T1000 (cell line): ENCODE data around the gene ATP5PO.

Source experiments
- DNase-seq: peaks from one replicate; lab custom pipeline; 2025; ENCODE audit warnings: mixed read lengths; lab: John Stamatoyannopoulos, UW

Gene ATP5PO, protein sequence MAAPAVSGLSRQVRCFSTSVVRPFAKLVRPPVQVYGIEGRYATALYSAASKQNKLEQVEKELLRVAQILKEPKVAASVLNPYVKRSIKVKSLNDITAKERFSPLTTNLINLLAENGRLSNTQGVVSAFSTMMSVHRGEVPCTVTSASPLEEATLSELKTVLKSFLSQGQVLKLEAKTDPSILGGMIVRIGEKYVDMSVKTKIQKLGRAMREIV

DNA sequence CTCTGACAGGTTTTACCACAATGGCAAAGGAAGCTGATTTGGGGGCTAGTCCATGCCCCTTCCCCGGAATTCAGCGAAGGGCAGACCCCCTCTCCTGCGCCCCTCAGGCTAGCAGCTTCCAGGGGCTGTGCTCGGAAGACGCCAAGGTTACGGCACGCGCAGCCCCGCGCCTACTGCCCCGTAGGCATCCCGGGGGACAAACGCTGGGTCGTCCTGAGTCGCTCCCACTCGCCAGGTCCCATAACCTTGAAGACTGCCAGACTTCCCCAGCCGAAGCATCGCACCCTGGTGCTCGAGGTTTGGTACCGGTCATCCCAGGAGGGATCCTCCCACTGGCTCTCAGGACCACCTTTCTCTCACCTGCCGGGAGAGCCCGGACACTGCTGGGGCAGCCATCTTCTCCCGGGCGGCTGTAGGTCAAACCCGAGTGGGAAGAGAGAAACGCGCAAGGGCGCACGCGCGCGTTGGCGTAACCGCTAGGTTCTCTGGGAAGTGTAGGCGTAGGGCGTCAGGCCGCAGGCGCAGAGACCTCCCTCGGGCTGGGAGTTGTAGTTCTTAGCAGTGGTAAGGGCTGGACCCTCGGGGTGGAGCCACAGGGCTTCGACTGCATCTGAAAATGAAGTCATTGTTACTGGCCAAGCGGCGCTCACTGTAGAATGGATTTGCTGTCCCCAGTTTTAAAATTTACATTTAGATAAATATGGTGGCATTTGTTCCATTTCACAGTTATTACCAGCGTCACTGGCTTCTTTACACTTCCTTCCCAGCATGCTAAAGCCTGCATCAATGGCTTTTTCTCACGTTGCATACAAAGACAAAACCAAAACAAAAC lies at the start of gene ATP5PO:
Gene ATP5PO, minus strand, starts transcription at position 437 of the 832 bp plus-strand sequence. Its CDS starts 41 bp downstream, at position 396.
- peak; percentile 97 for DNase-seq

DNA sequence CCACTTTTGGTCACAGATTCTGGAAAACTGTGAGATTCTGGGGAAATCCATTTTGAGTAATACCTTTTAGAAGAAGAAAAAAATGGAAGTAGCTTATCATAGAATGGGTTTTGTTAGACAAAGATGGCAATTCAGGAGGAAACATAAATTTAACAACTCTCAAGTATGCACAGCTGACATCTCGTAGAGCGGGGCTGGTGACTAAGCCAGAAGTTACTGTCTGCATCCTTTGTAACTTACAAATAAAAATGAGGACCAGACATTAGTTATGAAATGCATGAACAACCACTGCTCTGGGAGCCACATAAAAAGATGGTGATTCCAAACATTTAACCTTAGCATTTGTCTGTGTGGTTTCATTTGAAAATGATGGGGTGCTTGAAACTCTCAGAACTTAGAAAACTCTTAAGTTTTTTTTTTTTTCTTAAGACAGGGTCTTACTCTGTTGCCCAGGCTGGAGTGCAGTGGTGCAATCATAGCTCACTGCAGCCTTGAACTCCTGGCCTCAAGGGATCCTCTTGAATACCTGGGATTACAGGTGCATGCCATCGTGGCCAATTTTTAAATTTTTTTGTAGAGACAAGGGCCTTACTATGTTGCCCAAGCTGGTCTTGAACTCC lies 49.2 kb upstream of the ATP5PO start:
- DNase-seq = no peak

DNA sequence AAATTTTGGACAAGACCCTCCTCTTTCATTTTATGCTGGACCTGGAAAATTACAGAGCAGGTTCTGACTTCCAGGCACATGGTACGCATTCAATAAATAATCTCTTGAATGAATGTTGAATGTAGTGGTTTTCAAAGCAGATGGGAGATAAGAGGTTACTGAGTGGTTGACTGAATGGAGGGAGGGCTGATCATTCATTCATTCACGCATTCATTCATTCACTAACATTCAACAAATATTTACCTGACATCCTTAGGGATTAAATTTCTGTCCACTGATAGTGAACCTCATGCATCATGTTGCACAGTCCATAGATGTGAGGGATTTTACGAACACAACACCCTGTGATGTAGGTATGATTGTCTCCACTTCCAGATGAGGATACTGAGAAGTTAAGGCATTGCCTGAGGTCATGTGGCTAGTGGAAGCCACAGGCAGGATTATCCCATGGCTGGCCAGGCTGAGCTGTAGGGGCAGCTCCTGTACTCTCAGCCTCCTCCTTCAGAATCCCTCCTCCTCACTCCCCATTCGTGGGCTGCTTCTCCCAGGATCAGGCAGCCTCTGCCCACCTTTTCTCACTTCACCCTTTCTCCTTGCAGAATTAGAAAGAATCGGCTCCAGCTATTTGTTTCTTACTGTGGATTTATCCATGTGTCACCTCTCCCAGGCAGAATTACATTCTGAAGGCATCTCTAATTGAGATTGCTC lies 48.4 kb upstream of the ATP5PO start:
- no peak for DNase-seq

DNA sequence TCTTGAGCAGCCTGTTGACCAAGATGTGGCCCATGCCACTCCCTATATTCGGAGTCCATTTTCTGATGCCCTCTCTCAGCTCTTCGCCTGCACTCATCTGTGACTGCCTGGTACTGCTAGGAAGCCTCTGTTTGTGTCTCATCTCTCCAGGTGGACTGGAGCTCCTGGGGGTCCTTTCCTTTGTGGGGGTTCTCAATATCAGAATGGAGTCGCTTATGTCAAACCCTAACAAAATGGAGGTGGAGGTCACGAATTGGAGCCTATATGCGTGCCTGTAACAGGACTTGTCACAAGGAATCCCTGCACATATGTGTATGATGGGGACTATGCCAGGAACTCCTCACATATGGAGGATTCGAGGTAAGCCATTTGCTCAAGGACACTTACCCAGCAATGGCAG lies 46.7 kb upstream of the ATP5PO start:
- DNase-seq = no peak

DNA sequence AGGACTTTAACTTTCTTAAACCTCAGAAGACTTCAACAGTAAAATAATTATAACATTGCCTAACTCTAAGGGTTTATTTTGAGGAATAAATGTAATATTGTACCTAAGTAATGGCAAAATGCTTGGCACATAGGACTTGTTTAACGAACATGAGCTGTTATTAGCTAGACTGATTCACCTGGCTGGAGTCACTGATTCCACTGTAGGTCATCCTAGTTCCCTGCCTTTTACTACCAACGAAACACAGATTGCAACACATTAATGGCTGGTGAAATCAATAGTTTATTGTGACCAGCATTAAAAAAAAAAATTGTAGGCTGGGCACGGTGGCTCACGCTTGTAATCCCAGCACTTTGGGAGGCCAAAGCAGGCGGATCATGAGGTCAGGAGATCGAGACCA lies 45.5 kb upstream of the ATP5PO start:
- no peak for DNase-seq

DNA sequence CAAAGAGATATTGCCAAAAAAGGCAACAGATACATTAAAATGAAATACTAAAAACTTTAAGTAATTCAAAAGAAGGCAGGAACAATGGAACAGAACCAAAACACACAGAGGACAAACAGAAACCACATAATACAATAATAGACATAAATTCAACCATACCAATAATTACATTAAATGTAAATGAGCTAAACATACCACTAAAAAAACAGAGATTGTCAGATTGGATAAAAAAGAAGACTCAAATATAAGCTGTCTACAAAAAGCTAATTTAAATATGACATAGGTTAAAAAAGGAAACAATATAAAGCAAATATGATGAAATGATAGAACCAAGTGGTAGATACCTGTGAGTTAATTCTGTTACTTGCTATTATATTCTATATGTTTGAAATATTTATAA lies 44.1 kb upstream of the ATP5PO start:
- DNase-seq = no peak

DNA sequence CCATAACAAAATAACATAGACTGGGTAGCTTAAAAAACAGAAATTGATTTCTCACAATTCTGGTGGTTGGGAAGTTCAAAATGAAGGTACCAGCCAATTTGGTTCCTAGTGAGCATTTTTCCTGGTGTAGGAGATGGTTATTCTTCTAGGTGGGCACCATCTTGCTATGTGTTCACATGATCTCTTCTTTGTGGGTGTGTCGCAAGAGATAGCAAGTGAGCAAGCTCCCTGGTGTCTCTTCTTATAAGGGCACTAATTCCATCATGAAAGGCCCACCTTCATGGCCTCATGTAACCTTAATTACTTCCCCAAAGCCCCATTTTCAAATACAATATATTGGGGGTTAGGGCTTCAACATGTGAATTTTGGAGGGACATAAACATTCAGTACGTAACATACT lies 38.8 kb upstream of the ATP5PO start:
- no peak for DNase-seq

DNA sequence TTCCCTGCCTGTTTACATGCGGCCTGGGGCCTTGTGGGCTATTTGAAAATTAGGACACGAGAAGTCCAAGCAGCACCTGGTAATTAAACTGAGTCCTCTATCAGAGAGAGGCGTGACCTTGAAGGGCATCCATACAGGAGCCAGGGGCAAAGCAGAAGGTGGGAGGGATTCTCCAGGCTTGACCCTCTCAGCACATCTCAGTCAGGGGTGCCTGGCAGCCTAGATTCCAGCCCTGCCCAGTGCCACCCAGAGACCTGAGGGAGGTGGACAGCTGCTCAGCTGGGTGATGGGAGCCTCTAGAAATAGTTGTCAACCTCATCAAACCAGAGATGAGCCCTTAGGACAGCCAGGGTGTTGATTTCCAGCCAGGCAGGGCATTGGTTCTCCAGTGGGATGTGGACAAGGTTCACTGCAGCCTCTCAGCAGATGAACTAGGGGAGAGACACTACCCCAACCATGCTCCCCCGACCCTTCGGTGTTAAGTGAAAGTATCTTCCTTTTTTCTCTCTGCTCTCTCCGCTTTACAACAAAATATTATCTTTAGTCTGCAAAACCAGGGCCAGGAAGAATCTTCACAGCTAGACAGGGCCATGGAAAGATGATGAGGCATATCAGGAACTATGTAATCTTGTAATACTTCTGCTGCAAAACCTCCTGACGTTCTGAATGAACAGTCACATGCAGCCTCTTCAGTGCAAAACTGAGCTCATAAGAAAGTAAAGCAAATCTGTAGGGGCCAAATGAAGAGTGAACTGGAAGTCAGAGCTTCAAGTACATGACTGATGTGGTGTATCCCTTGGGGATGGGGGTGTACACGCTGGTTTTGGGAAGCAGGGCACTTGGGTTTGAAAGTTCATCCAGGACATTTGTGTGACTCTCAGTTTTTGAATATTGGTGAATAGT lies 35.9 kb upstream of the ATP5PO start:
- DNase-seq = no peak

DNA sequence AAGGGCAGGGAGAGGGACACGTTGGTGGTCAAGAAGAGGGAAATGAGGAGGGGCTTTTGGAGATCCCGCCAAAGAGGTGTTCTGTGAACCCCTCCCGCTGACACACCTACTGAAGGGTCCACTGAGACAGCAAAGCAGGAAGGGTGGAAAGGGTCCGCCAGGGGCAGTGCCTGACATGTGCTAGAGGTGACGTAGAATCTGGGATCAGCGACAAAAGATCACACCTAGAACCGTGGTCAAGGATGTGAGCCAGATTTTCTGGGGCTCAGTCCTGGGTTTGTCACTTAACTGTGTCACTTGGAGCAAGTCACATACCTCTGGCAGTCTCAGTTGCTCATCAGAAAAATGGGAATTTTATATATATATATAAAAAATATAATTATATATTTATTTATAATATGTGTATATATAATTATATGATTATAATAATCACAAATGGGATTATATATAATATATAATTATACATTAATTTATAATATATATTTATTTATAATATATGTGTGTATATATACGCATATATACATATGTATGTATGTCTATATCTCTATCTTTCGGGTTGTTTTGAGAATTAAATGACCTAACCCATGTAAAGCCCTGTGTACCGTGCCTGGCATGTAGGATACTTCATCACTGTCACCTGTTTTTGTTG lies 35.0 kb upstream of the ATP5PO start:
- DNase-seq = no peak

DNA sequence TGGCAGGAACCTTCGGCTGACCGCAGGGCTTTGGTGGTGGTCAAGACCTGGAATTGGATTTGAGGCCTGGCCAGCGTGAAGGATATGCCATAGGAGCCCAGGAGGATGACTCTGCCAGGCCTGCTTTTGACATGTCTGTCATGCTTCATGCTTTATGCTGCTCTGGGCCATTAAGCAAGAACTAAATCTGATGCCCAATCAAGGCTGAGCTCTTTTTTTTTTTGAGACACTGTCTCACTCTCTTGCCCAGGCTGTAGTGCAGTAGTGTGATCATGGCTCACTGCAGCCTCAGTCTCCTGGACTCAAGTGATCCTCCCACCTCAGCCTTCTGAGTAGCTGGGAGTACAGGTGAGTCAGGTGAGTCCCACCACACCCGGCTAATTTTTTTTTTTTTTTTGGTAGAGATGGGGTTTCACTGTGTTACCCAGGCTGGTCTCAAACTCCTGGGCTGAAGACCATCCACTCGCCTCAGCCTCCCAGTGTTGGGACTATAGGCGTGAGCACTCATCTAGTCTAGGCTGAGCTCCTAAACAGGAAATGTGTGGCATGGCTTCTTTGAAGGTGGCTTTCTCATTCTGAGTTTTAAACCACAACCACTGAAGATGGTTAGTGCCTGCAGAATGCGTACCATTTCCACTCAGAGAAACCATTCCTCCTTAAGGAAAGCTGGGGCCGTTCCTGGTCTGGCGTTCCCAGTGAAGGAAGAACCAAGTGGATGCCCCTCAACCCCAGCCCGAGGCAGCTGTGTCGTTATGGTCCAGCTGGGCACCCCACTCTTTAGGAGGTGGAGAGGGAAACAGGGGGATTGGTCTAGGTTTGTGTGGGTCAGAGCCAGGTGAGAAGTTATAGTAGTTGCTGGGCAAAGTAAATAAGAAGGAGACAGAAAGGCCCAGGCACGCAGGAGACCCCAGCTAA lies 34.2 kb upstream of the ATP5PO start:
- DNase-seq = no peak

DNA sequence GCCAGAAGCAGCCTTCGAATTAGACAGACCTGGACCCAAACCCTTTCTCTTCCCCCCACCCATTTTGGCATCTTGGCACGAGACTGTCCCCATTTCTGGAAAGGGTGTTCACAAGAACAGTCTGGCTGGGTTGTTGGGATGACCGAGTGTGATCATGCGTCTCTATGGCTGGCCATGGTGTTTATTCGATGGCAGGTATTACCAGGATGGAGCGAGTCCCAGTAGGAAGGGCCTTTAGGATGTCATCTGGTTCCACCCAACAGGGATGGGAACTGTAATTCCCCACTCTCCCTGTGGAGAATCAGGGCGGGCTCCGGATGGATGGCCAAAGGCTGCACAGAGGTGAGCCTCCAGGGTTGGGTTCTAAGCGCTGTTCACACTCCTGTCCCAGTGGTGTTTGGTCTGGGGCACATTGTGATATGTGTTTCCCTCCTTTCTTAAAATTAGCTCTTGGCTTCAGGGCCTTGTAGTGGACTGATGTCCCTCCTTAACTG lies 33.4 kb upstream of the ATP5PO start:
- DNase-seq = no peak

DNA sequence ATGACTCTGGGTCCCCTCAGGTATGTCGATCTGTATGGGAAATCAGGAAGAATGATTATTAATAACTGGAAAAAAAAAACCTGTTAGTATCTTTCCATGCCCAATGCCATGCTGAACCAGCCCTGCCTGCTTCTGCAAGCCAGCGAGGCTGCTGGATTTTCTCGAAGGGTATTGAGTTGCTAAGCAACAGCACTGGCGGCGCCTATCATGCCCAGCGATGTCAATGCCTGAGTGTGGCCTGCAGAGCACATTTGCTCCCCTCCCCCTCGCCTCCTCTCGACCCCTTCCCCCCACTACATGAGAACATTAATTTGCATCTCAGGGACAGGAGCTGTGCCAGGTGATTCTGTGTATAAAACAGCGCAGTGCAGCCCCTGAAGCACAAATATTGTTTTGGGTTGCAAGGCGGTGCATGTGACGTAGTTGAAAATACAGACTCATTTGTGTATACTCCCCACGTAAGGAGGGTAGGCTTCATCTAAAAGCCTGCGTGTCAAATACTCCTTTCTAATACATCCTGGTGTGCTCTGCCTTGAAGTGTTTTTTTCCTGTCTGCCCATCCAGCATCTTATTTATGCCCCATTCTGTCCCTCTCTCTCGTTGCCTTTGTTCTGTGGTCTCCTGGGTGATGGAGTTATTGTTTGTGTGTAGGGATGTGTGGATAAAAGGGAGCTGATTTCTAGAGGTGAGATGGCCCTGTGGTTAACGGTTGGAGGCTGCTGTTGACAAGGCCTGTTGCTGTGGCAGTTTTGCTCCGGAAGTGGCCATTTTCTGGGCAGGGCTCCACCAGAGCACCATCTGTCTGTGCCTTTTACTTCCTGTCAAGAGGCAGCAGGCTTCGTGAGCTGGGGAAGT lies 32.7 kb upstream of the ATP5PO start:
- DNase-seq = no peak

DNA sequence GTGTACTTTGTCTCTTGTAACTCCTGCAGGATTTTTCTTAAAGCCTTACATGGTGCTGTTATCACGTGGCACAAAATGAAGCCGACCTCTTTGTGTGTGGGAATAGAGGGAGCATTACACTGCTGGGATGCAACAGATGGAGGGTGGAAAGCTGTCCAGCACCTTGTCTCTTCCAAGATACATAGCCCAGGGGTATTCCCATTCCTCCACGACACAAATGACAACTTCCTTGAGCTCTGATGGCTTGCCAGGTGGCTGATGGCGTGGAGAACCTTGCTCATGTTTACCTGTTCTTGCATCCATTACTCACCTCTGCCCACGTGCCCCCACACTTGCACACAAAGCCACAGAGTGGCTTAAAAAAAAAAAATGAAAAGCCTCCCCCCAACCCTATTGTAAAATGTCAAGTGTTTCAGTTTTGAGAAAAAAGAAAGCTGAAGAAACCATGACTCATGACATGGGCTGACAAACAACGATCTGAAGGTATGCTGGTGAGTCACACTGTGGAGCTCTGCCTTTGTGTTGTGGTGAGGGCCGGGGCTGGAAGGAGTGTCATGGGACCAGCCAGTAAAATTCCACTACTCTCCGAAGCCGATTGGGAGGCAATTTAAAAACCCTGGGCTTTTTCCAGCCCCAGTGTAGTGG lies 32.0 kb upstream of the ATP5PO start:
- peak; percentile 86 for DNase-seq

DNA sequence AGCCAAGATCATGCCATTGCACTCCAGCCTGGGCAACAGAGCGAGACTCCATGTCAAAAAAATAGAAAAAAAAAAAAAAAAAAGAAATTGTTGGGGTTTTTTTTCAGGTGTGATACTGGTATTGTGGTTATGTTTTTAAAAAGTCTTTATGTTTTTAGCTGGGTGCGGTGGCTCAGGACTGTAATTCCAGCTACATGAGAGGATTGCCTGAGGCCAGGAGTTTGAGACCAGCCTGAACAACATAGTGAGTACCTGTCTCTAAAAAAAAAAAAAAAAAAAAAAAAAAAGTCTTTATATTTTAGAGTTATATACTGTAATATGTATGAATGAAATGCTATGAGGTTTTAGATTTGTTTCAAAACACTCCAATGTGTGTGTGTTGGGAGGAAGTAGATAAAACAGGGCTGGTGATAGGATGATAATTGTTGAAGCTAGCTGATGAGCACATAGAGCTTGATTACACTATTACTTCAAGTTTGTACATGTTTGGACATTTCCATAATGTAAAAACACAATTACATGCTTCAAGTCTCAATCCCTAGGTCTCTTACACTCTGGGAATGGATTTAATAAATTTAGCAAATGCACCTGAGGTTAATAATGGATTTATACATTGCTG lies 30.2 kb upstream of the ATP5PO start:
- no peak for DNase-seq

DNA sequence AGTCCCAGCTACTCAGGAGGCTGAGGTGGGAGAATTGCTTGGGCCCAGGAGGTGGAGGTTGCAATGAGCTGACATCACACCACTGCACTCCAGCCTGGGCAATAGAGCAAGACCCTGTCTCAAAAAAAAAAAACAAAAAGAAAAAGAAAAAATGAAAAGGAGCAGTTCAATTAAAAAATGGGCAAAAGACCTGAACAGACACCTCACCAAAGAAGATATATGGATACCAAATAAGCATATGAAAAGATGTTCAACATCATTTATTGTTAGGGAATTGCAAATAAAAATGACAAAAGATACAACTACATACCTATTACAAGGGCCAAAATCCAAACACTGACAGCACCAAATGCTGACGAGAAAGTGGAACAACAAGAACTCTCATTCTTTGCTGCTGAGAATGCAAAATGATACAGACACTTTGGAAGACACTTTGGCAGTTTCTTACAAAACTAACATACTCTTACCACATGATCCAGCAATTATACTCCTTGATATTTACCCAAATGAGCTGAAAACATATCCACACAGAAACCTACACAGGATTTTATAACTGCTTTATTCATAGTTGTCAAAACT lies 28.7 kb upstream of the ATP5PO start:
- no peak for DNase-seq

DNA sequence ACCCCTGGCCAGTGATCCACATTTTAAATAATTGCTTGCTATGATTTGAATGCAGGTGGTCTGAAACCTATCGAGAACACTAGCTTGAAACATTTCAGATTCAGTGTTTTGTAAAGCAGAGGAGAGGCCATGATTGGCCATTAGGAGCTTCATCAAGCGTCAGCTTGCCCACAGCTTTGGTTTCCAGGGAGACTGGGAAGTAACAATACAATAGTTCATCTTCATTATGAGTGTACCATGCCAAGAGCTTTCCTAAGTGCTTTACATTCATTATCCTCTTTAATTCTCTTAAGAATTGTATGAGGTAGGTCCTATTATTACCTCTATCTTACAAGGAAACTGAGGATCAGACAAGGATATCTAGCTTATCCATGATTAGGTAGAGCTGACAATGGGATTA lies 27.7 kb upstream of the ATP5PO start:
- no peak for DNase-seq

DNA sequence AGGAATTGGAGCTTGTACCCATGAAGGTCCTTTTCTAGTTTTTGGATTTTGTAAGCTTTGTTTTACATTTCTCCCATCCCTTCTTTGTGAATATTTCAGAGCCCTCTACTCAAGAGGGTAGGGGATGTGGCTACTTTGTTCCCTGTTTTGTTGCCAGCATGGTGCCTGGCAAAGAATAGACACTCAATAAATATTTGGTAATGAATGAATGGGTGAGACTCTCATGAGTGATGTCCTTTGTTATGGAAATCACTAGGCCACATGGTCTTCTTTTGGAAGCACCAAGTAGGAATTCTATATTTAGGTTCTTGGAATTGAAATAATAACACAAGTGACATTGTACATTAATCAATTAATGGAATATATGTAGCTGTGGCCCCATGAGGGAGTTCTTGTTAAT lies 26.8 kb upstream of the ATP5PO start:
- DNase-seq = no peak
